ENCODE measurements around the gene OR6S1.
"Not testable (repeated sequence)": the region's sequence is repeated elsewhere in the genome, so short reads cannot be mapped to it uniquely, and the experiment has no call there.

OR6S1 gene

DNA sequence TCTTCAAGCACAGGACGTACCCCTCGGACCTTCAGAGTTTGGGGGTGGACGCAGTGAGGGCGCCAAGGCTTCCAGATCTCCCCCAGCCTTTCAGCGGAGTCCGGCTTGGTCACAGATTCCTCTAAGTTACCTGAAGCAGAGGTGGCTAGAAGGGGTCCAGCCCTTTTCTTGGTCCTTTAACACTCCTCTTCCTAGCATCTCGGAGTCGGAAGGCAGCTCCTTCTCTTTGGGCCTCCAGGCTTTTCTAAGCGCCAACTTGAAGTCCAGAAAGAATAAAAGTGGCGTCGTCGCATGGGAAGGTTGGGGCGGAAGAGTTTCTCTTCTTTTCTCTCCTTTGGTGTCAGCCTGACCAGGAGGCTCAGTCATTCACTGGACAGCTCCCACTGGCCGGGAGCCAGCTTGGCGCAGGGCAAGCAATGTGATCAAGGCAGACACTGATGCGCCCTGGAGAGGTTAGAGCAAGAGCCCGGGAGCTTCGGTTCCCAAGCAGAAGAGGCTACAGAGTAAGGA lies 9.6 kb downstream of the OR6S1 start:
- DNase-seq (no peak), ATAC-seq (peak; percentile 1)

DNA sequence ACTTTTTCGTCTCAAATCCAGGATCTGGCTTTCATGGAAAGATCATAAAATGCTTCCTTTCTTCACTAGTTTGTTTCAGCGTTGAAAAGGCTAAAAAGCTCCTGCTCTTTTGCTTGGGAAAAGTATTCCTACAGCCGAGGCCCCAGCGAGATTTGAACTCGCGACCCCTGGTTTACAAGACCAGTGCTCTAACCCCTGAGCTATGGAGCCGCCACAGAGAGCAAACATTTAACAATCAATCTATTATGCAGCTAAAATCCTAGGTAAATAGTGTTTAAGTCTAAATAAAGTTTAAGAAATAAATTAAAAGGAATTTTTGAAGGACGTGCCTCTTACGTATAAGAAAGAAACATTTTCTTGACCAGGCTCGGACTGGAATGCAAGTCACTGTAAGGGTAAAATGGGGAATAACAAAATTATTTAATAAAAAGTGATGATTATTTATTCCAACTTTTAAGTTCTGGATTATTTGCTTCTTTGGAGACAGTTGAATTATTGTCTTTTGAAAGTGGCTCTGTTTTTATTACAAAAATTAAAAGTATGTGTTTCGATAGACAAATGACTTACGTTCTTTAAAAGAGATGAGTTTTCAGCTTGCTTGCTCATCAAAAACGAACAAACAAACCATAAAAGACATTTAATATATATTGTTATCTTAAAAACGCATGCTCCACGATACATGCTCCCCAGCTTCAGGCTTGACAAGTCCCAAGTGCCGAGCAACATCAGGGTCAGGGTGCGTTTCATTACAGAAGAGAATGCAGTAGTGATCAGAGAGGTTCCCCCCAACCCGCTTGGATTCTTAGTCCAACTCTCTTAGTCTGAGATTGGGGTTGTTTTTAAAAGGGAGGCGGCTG lies 10.2 kb downstream of the OR6S1 start:
- ATAC-seq (no peak), DNase-seq (peak; percentile 71)

DNA sequence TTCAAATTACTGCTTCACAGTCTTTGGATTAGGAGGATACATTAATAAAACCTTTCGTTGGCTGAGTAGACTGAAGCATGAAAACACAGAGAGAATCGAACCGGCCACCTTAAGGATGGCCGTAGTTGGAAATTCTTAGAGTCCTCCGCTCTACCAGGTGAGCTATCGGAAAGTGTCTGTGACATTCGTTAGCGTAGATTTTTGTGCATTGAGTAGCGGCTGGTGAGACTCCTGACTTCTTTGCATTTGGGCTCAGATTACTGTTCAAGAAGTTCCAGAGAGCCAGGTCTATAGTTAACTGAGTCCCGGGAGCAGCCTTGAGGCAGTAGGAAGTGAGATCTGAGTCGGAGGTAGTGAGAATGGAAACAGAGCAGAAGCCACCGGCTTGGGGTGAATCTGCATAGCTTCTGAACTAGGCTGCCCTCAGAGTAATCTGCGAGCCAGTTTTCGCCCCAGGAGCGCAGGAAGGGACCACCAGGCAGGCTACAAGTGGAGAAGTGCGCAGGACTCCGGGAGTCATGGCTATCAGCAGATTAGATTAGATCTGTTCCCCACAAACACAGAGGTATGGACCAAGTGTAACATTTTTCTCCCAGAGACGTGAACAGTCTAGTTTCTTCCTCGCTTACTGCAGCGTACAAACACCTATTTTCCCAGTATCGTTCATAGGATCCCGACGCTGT lies 11.0 kb downstream of the OR6S1 start:
- DNase-seq = peak; percentile 58
- ATAC-seq = peak; percentile 20

DNA sequence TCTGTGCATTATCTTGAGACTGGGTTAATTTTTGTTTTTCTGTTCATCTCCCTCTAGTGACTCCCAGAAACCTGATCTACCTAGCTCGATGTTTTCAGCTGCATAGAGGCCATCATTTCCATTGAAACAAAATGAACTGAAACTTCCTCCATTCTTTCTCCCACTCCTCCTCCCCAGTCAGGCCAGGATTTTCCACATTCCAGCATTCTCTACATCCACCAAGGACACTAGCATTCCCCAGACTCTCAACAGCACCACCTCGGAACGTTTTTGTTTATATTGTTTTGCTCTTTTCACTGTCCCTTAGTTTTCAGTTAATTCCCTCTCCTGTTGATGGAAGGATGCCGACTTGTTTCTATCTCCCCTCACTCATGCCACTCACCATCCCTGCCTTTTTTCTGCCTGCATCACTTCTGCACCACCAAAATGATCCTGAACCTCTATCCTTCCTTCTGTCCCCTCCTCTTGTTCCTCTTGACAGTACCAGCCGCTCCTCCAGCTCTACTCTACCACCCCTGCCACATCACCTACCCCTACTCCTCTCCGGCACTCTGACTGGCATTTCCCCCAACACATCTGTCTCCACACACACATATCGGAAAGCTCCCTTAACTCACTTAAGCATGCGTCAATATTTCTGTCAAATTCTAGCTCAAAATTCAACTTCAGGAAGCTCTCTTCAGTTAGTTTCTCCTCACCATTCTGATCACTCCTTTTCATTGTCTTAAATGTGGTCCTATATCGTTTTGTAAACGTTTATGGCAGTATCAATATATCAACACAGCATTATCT lies 13.2 kb downstream of the OR6S1 start:
- no peak for ATAC-seq
- DNase-seq = no peak

GRCh38 chr14:20627346-20628027 lies 14.0 kb downstream of the OR6S1 start:
- ATAC-seq (no peak), DNase-seq (no peak)

DNA sequence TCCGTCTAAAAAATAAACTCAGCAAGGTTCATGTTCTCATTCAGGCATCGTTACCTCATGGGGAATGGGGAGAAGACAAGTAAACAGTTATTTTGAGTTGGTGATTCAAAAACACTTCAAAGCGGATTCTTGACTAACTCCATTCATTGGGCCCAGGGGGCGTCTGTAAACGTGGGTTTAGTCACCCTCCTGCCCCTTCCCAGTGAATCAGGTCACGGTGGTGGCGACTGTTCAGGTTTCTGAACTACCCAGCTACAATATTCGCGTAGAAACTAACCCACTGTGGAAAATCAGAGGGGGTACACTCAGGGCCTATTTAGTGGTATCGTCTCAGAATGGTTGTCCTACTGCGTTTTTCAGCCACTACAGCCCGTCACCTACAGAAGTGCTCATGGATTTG lies 15.2 kb downstream of the OR6S1 start:
- ATAC-seq (no peak), DNase-seq (peak; percentile 27)

GRCh38 chr14:20624495-20625070 lies 16.9 kb downstream of the OR6S1 start:
- peak; percentile 60 for DNase-seq

GRCh38 chr14:20623798-20624197 lies 17.7 kb downstream of the OR6S1 start:
- DNase-seq (peak; percentile 39), ATAC-seq (no peak)

More at GRCh38 chr14:20624495-20625070, 16.9 kb downstream of the OR6S1 start:
- ATAC-seq = peak; percentile 54

DNA sequence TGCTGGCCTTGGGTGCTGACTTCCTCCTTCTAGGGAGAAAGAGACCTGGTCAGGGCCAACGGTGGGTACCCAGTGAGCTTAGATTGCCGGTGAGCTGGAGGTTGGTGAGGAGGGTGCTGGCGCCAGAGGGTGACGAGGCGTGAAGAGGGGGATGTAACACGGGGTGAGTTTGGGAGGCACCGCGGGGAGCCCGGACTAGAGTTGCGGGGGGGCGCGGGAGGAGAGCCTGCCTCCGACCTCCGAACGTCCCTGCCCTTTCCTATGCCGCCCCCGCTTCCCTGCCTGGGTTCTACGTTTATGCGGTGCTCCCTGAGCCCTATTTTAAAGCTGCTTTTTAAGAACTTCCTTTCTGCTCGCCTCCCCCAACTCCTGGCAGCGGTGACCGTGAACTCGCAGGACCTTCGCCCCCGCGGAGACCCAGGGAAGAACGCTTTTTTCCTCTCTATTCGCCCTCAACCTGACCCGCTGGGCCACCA lies 18.6 kb downstream of the OR6S1 start:
- ATAC-seq = no peak

DNA sequence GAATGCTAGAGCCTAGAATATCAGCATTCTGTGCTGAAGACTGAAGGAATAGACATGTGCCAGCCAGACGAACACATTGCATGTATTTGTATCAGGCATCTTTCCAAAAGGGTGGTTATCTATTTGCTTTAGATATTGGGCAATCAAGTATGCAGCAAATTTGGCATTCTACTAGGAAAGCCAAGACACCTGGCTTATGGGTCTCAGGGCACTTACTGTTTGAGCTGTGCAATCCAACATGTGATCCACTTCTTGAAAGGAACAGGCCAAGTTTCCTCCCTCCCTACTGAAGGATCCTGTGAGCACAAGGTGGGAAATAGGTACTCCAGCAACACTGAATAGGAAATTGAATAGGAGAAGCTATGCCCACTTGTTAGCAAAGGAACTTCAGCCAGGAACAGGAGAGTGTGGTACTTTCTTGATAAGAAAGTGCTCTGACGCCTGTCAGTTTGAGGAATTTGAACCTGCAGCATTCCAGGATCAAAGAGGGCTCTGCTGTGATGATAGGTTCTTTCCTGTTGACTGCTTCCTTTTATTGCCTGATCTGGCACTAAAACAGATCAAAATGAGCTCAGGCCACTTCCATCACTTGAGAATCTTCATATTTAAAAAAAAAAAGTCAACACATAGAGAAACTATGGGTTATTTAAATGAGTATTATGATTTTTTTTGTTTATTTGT lies 20.6 kb downstream of the OR6S1 start:
- ATAC-seq (no peak), DNase-seq (no peak)

More for the DNA sequence above, 18.6 kb downstream of the OR6S1 start:
- DNase-seq = peak; percentile 50

- not testable (repeated sequence) for ATAC-seq, DNase-seq
Observed at GRCh38 chr14:20619688-20620087, 21.8 kb downstream of the OR6S1 start.

- ATAC-seq (no peak), DNase-seq (no peak)
Observed at GRCh38 chr14:20618271-20618749, 23.2 kb downstream of the OR6S1 start.

DNA sequence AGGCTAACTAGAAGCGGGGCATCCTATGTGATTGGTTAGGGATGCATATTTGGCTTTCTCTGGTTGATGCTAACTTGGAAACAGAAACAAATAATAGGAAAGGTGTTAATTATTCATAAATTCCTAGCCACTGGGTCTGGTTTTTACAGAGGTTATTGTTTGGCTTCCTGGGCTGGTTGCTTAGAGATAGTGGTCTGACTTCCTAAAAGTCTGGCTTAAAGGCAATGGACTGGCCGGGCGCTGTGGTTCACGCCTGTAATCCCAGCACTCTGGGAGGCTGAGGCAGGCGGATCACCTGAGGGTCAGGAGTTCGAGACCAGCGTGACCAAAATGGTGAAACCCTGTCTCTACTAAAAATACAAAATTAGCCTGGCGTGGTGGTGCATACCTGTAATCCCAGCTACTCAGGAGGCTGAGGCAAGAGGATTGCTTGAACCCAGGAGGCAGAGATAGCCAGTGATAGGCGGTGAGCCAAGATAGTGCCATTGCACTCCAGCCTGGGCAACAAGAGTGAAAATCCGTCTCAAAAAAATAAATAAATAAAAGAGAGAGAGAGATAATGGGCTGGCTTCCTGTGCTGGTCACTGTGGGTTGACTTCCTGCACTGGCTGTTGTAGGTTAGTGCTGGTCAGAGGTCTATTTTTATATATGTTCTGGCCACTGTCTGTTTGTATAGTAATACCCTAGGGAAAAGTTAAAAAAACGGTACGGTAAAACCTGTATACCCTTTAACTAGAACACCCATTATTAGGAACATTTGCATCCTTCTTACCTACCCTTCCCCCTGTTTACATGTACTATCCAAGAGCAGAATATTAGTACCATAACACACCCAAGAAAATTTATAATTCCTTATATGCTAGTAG lies 24.1 kb downstream of the OR6S1 start:
- ATAC-seq = no peak
- no peak for DNase-seq

DNA sequence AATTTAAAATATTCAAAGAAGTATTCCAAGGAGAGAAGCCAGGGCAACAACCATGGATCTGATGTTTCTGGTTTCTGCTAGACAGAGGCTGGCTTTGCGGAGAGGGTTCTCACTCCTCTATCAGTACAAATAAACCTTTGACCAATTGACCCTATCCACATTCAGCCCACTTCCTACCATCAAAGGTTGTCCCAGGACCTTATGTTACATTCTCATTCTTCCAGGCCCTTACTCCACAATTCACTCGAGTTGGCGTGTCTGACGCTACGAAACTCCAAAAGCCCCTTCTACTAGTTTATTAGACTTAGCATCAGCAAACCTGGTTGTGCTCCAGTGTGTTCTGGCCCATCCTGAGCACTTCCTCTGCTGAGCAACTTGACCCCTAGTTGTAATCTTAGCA lies 25.5 kb downstream of the OR6S1 start:
- no peak for ATAC-seq
- no peak for DNase-seq

DNA sequence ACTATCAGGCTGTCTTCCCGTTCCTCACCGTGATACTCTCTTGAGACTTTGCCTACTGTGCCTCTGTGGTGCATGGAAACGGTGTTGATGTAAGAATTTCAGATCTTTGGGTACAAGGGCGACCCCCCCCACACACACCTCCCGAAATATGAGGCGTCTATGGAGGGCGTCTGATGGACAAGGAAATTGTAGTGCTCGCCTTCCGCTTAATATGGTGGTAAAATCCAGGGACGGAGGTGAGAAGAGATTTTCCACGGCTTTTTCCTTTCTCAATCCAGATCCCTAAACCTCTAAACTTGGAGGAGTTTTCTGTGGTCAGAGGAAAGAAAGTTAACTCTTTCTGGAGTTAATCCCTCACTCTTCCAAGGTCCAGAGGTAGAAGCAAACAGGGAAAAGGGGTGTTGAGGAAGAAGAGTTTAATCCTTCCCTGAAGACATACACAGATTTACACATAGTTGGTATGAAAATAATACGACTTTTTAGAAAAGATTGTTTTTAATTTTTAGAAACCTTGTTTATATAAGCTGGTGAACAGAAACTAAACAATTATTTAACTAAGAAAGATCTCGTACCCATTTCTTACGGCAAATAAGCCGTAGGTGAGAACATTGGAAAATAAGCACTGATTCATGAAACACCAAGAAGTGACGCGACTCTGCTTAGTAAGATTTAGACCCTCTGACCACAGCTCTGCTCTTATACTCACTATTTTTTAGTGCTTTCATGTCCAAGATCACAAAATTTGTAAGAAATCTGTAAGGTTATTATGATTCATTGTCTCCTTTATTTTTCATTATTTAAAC lies 27.3 kb downstream of the OR6S1 start:
- no peak for ATAC-seq
- DNase-seq = peak; percentile 25

DNA sequence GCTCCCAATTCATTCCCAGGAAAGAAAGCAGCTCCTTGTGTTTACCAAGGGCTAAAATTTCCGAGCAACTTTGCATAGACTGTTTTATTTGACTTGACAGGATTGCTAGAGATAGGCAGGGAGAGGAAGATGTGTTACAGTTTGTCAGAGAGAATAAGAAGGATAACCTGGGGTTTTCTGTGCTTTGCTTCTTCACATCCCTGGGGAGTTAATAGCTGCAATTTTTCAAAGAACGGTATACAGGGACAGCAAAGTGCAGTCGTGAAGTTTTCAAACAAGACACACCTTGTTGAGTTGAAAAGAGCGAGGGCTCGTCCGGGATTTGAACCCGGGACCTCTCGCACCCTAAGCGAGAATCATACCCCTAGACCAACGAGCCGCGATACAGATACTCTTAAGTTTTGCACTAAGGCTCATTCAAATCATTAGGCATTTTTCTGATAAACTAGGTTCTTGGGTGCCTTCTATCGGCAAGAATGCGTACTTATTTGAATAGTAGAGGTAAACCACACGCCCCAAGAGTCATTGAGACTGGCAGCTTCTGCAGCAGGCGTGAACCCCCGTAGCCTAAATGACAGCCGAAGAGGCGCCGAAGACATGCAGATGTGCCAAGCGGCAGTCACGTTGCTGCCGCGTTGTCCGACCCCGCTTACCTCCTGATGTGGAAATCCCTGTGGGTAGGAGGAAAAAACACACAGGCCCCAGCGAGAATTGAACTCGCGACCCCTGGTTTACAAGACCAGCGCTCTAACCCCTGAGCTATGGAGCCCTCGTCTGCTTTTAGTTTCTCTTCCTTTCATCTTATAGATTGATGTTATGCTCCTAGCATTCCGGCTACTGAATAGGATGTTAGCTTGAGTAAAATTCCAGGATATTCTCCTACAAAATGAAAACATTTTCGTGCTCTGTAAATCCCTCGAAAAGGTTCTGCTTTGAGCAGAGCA lies 28.1 kb downstream of the OR6S1 start:
- ATAC-seq = peak; percentile 90
- peak; percentile 84 for DNase-seq

- no peak for ATAC-seq
- DNase-seq = no peak
Observed at GRCh38 chr14:20612403-20612802, 29.1 kb downstream of the OR6S1 start.

DNA sequence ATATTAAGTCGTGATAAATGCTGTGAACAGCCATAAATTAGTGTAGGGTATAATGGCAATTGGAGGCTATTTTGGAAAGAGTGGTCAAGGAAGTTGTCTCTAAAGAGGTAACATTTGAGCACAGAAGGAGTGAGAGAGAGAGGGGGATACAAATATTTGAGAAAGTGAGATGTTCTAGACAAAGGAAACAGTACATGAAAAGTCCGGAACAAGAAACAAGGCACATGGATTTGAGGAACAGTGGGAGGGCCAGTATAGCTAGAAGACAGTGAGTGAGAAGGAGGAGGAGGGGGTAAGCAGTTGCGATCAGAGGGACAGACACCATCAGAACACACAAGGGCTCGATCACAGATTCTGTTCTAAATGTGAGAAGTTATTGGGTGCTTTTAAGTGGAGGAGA lies 30.2 kb downstream of the OR6S1 start:
- ATAC-seq = no peak
- no peak for DNase-seq

All from stimulated activated naive CD8-positive, alpha-beta T cell treated with anti-CD3 and anti-CD28 coated beads, Interleukin-15, Interleukin-2, amounts not matched to agents 100 U/mL and 50 U/mL, for 24 hours (primary cell).